Heart left ventricle (tissue), 13 donors: Measurements from ENCODE around the gene DYNLL1.

ENCODE experiments used
- CTCF ChIP-seq, 12 donors: fragments of 200-600 bp; sonication (generic) in 4 of 12; IDR thresholded peaks; one replicate each; pipeline versions ENCODE4 v1.5.0 to v1.8.0; 2018 to 2022; ENCODE audit warnings: antibody characterized with exemption in 12 of 12, mild to moderate bottlenecking in 5 of 12
- POLR2A ChIP-seq, 2 donors: fragments of 450-650 bp; IDR thresholded peaks; one replicate each; pipeline ENCODE4 v1.6.1; 2017; ENCODE audit warnings: antibody characterized with exemption in 2 of 2, mild to moderate bottlenecking in 2 of 2, moderate library complexity in 2 of 2
- donor health status: ischemic (EF 13 %, LVEDD 7.1; RV severe dilation, severe dysfunction).
- donor health status: DM: no; HTN: yes; CAD: no.
- donor health status: DM: no; HTN: no; CAD: no.
- donor health status: ischemic (EF 25% LVEDD 6.9; RV normal size, moderate dysfunction).
- donor health status: ischemic (EF 25% LVEDD 5.7; RV mildly dilated, moderate dysfunction).
- donor health status: ischemic (EF 35%, LVEDD 5.7; RV mildly dilated, moderate dysfunction).
- donor health status: nonischemic (EF 11% LVEDD 7.7; RV severe dilation, severe dysfunction).
- donor health status: DM: yes; HTN: yes; CAD: no.
- donor health status: PGD.
- donor health status: ischemic (EF 29% LVEDD 5.4; RV normal size, mild dysfunction).
- donor health status: nonischemic (EF 23%, LVEDD 6.1; RV moderate dilation, normal function).

GRCh38 chr12:120488057-120488640, 7.8 kb upstream of the DYNLL1 start:
- TF ChIP-seq POLR2A (IDR thresholded peaks at IDR 0.05) (no peak), CTCF (IDR thresholded peaks at IDR 0.05) (no peak)
